GM19328 (cell line): Measurements from ENCODE around the gene FOXL1.

Experiments used
- ATAC-seq: cut with Tn5 transposase; IDR thresholded peaks from one replicate; pipeline ENCODE4 v1.9.1; 2021; ENCODE audit warnings: mild to moderate bottlenecking, moderate library complexity; ENCODE audit not compliant: unreplicated experiment

Gene FOXL1

DNA sequence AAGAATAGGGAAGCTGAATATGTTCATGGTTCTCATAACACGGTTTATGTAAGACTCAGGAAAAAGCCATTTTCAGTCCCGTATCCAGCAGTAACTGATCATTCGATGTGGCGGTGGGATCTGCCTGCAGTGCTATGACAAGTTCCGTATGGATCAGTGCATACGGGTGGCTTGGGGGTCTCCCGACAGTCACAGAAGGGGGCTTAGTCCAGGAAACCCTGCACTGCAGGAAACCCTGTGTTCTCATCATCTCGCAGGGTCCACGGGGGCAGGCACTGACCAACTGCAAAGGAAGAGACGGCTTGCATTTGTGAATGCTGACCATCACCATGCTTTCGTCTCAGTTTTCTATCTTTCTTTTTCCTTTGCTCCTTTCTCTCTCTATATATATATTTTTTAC lies 31.1 kb upstream of the FOXL1 start:
- ATAC-seq: no peak

DNA sequence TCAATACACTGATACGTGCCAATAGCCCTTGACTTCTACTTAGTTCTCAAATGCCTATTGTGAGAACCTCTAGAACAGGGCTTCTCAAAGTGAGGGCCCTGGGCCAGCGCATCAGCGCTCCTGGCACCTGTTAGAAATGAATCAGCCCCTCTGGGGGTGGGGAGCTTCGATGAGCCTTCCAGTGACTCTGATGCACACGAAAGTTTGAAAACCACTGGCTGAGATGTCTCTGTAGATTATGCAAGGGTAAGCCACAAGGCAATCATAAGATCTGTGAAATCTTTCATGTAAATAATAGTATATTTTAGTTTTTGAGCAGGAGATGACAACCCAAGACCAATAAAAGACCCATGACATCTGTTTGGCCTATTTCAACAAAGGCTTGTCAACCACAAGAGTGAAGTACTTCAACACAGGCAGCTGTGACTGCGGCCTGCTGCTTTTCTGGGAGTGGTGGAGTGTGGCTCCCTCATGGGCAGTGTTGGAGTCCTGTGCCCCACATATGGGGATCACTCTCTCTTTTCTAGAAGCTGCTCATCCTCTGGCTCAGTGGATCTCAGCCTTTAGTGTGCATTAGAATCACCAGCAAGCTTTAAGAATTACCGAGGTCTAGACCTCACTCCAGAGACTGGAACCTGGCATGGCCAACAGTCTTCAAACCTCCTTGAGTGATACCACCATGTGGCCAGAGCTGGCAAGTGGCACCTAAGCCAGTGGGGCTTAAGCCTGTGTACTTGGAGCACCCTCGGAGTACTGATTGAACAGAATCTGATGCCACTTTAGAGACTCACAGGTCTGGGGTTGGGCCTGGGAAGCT lies 29.1 kb upstream of the FOXL1 start:
- ATAC-seq: no peak

DNA sequence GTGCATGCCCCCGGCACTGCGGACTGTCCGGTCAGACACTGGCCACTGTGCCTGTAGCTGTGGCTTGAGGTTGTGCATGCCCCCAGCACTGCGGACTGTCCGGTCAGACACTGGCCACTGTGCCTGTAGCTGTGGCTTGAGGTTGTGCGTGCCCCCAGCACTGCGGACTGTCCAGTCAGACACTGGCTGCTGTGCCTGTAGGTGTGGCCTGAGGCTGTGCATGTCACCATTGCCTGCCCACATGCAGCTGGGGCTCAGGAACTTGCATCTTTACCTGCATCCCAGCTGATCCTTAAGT lies 28.5 kb upstream of the FOXL1 start:
- no peak for ATAC-seq

DNA sequence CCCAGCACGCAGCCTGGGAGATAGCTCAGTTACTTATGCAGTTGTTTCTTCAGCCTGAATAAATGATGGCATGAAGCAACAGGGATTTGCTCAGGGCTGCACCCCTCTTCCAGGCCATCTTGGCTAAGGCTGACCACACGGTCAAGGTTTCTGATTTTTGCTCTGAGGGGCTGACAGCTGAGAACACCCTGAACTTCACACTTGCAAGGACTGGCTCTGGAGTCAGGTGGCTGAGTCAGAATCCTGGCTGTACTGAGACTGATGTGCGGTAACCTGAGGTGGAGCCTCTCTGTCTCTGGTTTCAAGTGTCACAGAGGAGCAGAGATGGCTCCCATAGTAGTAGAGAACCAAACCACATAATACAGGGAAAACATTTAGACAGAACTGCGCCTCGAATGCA lies 28.1 kb upstream of the FOXL1 start:
- ATAC-seq: no peak

DNA sequence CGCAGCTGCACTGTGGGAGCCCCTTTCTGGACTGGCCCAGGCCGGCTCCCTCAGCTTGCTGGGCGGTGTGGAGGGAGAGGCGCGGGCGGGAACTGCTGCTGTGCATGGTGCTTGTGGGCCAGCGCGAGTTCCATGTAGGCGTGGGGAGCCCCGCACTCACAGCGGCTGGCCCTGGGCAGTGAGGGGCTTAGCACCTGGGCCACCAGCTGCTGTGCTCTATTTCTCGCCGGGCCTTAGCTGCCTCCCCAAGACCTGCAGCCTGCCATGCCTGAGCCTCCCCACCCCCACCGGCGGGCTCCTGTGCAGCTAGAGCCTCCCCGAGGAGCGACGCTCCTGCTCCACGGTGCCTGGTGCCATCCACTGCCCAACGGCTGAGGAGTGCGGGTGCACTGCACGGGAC lies 25.0 kb upstream of the FOXL1 start:
- ATAC-seq: no peak

DNA sequence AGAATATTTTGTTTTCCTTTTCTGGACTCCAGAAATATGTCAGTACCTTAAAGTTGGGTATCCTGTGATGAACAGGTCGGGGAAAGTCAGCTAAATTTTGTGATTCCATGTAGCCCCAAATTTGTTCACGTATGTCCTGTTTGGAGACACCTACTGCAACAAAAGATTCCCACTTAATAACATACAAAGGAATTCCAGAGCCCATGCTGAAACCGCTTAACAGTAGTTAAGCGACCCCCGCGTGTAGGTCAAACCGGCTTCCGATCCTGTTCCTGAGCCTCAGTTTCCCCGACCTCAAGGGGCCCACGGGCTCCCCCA lies 23.8 kb upstream of the FOXL1 start:
- ATAC-seq: no peak

DNA sequence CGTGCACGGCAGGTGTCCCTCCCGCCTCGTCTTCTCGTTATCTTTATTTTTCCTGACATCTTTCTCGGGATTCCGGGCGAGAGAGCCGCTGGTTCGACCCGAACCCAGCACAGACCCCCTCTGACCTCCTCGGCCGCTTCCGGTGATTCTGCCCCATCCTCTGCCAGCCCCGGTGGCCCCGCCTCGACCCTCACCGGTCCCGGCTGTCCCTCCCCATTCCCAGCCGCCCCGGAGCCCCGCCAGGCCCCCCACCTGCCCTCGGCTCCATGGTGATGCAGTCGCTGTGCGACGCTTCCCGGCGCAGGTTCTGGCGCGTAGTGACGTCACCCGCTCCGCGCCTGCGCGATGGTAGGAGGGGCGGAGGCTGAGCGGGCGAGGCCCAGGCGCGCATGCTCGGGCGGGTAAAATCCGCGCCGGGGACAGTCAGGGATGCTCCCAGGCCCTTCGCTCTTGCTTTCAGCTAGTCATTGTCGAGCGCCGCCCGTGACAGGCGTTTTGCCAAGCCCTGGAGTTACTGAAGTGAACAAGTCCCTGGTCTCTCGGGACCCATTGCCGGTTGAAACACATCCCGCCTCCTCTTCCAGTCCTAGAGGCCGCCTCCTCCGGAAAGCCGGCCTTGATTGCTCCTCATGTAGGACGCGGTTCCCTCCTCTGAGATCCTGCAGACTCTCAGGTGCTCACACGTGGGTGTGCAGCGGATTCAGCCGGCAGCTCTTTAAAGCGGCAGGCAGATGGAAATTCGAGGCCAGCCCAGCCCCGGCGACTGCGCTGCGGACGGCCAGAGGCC lies 23.2 kb upstream of the FOXL1 start, which contains the start of gene MTHFSD:
TSS of gene MTHFSD (minus strand) at position 319 of the 787 bp plus-strand sequence. CDS start at position 268, 51 bp downstream.
- ATAC-seq: peak; percentile 92

DNA sequence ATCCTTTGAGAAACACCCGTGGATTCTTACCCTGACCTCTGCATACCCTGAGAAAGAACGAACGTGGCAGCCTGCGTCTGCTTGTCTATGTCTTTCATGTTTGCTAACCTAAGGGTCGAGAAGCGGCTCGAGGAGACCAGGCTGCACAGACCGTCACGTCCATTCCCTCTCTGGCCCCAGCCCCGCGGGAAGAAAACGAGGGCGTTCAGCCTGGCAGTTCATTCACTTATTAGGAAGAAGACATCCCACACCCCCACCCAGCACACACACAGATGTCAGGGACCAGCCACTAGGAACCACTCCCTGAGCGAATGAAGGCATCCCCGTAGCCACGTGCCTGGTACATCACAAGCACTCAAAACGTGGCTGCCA lies 22.7 kb upstream of the FOXL1 start:
- no peak for ATAC-seq

DNA sequence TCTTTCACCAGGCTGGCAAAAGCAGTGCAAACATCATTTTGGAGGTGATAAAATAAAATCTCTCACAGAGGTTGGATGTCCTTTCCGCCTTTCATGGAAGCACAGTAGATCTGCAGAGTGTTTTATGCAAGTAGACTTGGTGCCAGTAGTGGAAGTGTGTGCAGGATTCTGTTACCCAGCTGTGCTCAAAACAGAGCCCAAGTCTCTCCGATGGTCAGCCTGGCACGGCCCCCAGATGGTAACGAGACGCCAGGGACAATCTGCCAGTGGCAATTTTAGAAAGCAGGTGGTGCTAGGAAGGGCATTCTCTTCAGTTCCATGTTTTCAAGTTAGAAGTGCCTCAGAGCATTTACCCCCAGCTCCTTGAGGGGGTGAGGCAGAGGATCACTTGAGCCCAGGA lies 21.8 kb upstream of the FOXL1 start:
- no peak for ATAC-seq

DNA sequence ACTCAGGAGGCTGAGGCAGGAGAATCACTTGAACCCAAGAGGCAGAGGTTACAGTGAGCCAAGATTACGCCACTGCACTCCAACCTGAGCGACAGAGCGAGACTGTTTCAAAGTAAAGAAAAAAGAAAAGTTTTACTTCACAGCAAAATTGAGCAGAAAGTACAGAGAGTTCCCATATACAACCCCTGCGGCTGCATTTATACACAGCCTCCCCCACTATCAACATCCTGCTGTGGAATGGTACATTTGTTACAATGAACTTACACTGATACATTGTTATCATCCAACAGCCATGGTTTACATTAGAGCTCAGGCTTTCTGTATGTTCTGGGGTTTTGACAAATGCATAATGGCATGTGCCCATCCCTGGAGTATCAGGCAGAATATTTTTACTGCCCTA lies 20.8 kb upstream of the FOXL1 start:
- no peak for ATAC-seq

DNA sequence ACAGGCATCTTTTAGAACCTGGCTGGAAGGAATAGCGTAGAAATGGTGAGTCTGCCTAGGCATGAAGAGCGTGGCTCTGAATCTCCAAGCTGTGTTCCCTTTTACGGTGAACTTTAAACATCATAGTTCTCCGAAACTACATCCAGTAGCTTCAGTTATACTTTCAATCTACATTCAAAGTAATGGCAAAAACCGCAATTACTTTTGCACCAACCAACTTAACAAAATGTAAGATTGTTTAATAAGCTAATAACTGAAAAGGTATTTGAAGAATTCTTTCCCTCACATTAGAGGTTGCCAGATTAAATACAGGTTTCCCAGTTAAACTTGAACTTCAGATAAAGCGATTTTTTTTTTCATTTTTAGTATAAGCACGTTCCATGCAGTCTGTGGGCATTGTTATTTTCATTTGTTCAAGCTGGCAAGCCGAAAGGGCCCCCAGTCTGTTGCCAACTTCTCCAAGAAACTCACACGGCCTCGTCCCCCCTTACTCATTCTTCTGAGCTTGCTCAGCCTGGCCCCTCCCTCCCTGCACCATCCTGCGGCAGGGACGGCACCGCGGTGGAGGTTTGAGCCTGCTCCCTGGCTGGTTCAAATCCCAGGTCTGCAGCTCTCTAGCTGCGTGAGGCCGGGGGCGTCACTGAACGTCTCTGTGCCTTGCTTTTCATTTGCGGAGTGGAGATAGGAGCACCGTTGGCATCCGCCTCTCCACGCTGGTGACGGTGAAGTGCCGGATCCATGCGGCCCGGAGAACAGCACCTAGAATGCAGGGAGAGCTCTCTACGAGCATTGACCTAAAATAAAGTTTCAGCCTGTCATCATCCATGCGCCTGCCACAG lies 19.8 kb upstream of the FOXL1 start:
- ATAC-seq: no peak

DNA sequence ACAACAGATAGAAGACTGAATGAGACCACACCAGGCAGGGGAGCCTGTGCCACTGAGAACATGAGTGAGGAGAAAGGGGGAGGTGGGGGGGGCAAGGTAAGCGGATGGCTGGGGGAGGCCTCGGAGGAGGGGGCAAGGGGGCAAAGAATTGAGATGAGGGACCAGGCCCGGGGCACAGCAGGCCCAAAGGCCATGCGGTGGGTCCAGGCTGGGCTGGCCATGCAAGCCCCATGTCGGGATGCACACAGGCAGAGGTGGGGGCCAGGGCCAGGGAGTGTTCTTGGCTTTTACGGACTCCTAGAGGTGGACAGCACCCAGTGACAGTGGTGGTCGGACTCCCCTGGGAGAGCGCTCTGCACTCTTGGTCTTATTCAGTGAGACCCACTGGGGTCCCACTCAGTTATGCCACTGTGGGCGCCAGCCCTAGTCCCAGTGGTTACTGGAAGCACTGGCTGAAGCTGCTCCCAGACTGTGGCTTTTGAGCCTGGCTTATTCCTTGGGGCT lies 18.5 kb upstream of the FOXL1 start:
- ATAC-seq: no peak

DNA sequence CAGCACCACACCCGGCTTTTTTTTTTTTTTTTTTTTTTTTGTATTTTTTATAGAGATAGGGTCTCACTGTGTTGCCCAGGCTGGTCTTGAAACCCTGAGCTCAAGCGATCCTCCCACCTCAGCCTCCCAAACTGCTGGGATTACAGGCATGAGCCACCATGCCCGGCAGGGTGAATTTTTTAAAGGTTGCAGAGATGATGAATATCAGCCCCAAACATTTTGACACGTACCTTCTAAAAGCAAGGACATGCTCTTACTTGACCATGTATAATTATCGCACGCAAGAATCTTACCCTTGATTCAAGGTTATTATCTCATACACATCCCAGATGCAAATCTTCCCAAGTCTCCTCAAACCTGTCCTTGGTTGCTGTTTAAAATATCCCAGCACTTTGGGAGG lies 16.0 kb upstream of the FOXL1 start:
- ATAC-seq: no peak

DNA sequence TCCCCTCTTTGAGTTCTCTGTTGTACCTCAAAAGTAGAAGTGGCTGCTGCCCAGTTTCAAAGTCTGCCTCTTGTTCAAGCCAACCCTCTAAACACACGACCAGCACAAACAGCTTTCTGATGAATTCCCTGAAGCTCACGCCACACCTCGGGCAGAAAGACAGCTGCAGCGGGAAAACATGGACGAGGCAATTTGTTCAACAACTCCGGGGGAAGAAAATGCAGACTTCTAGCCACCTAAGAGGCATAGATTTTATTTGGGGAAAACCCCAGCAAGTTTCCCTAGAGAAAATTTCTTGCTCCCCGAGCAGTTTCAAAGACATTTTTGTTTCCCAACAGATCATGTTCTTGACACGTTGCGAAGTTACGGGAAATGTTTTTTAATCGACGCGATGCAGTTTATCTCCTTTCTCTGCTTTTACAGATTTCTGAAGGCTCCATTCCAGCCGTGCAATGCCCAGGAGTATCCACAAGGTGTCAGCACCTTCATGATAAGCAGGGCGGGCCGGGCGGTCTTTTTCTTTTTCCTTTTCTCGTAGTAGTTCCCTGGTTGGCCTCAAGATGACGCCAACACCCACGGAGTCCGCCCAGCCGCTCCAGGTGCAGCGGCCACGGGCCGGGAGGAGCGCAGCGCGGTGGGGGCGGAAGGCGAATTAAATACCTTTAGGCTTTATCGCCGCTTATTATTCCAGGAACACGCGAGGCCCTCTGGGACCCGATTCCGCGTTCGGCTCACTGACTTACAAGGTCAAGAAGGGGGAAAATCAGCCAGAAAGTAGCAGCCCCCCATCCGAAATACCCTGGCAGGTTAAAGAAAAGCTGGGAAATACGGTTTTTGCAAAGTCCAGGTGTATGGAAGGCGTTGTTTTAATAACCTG lies 14.6 kb upstream of the FOXL1 start:
- peak; percentile 65 for ATAC-seq

DNA sequence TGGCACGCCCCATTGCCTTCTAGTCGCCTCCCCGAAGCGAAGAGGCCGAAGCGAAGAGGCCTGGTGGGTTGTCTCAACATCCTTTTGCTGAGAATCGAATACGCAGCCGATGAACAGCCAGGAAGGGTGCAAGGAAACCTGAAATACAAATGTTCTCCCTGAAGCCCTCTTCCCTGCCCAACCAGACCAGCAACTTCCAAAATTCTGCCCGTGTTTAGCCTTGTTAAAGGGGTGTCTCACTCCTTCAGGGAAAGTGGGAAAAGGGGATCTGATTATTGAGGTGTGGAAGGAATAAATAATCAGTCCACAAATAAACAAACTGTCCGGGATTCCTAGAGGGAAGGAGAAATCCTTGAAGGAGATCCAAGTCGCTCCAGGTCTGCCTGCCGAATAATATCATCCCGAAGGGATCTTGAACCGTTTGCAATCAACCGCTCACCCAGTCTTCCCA lies 13.1 kb upstream of the FOXL1 start:
- no peak for ATAC-seq

DNA sequence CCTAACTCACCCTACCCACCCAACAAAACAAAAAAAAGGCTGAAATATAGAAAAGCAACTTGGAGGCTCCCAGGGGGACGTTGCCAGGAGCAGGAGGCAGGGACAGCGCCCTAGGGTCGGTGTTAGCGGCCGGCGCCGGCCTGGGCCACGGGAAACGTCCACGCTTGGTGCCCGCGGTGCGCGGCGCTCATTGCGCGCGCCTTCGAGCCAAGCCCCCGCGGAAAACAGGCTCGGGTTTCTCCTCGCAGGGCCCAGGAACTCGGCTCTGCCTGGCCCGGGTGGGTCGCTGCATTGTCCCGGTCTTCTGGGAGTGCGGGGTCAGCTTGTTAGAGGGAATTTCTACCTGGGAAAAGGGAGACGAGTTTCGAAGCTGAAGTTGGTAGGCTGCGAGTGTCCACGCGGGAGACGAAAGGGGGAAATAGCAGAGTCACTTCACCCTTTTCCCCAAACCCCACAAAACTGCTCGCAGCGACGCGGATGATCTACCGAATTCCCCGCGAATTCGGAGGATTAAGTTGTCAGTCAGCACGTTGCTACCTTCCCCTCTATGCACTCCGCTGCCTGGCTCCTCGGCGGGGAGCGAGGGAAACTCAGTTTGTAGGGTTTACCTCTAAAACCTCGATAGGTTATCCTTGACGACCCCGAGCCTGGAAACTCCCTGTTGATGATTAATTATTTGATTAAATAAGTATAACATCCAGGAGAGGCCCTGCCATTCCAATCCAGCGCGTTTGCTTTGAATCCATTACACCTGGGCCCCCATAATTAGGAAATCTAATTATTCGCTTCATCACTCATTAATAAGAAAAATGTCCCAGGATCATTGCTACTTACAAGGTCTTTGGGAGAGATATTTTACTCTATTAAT lies 12.5 kb upstream of the FOXL1 start:
- ATAC-seq: no peak

DNA sequence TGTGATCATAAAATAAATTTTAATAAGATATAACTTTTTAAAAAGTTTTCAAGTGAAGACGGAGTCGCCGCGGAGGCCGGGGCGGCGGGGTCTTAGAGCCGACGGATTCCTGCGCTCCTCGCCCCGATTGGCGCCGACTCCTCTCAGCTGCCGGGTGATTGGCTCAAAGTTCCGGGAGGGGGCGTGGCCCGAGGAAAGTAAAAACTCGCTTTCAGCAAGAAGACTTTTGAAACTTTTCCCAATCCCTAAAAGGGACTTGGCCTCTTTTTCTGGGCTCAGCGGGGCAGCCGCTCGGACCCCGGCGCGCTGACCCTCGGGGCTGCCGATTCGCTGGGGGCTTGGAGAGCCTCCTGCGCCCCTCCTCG lies 11.8 kb upstream of the FOXL1 start, which contains the start of gene FOXC2:
TSS of gene FOXC2 (plus strand) at position 229 of the 365 bp plus-strand sequence. CDS start 507 bp downstream, outside the sequence.
- no peak for ATAC-seq

DNA sequence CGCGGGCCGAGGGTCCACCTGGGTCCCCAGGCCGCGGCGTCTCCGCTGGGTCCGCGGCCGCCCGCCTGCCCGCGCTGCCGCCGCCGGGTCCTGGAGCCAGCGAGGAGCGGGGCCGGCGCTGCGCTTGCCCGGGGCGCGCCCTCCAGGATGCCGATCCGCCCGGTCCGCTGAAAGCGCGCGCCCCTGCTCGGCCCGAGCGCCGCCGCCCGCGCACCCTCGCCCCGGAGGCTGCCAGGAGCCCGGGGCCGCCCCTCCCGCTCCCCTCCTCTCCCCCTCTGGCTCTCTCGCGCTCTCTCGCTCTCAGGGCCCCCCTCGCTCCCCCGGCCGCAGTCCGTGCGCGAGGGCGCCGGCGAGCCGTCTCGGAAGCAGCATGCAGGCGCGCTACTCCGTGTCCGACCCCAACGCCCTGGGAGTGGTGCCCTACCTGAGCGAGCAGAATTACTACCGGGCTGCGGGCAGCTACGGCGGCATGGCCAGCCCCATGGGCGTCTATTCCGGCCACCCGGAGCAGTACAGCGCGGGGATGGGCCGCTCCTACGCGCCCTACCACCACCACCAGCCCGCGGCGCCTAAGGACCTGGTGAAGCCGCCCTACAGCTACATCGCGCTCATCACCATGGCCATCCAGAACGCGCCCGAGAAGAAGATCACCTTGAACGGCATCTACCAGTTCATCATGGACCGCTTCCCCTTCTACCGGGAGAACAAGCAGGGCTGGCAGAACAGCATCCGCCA lies 11.2 kb upstream of the FOXL1 start:
- no peak for ATAC-seq
